GOT3 (cell line): ENCODE data around the gene SLC45A1.

Experiments
- DNase-seq: peaks from one replicate; lab custom pipeline; 2025; ENCODE audit warnings: mixed read lengths; lab: John Stamatoyannopoulos, UW

Gene SLC45A1

GRCh38 chr1:8352886-8353785 is 35.2 kb downstream of the SLC45A1 start:
- no peak for DNase-seq

GRCh38 chr1:8354038-8354437 is 36.1 kb downstream of the SLC45A1 start:
- DNase-seq: no peak

GRCh38 chr1:8355439-8356255 is 37.7 kb downstream of the SLC45A1 start:
- DNase-seq: no peak

- DNase-seq: no peak
Observed at GRCh38 chr1:8356256-8357209, 38.6 kb downstream of the SLC45A1 start.

- DNase-seq: no peak
Observed at GRCh38 chr1:8357329-8358101, 39.6 kb downstream of the SLC45A1 start.

- DNase-seq: no peak
Observed at GRCh38 chr1:8358241-8358896, 40.5 kb downstream of the SLC45A1 start.

- DNase-seq: no peak
Observed at GRCh38 chr1:8358897-8359616, 41.1 kb downstream of the SLC45A1 start.

GRCh38 chr1:8359617-8360481 is 41.9 kb downstream of the SLC45A1 start:
- no peak for DNase-seq

- no peak for DNase-seq
Observed at GRCh38 chr1:8360493-8361197, 42.7 kb downstream of the SLC45A1 start.

- no peak for DNase-seq
Observed at GRCh38 chr1:8361198-8361849, 43.4 kb downstream of the SLC45A1 start.

- no peak for DNase-seq
Observed at GRCh38 chr1:8362701-8363101, 44.8 kb downstream of the SLC45A1 start.

- DNase-seq: no peak
Observed at GRCh38 chr1:8363186-8363766, 45.4 kb downstream of the SLC45A1 start.

- no peak for DNase-seq
Observed at GRCh38 chr1:8363767-8364301, 45.9 kb downstream of the SLC45A1 start.

GRCh38 chr1:8364528-8365442 is 46.9 kb downstream of the SLC45A1 start:
- DNase-seq: no peak

GRCh38 chr1:8365661-8366362 is 47.9 kb downstream of the SLC45A1 start:
- no peak for DNase-seq
